Measurements from ENCODE around the gene DZIP3. TPM values are rescaled to one million over a fixed set of nuclear protein-coding genes. Genes with fewer than 3 reads are reported as not detected.

Gene DZIP3
- total and polyA plus RNA-seq, 7 donors, result 2.5 to 20.8 (median 7.6) TPM

GRCh38 chr3:108589998-108590323, 439 bp downstream of the DZIP3 start:
- no peaks in the 10 kb centered on the region for H3K27me3 ChIP-seq (ENCODE audit: insufficient read depth in 3 of 3, low read length in 2 of 3)
- H3K27ac ChIP-seq, result peak overlapping the region; percentile 93
- no peaks in the 10 kb centered on the region for H3K9me3 ChIP-seq
- no peak for TF ChIP-seq CTCF (IDR thresholded peaks at IDR 0.05)
- ATAC-seq (no peak), DNase-seq (no peak)
- H3K4me3 ChIP-seq, result peak overlapping the region; percentile 87
- no peaks in the 10 kb centered on the region for H3K36me3 ChIP-seq (ENCODE audit: insufficient read depth in 1 of 2, low read depth in 1 of 2)
- intact Hi-C loops (cut with DNase I), result no loop called here
- WGBS, 3 donors, result 0 to 1% (median 1%) methylated on average over 11 of the region's 11 CpGs
- H3K4me1 ChIP-seq, result peaks cover 10% of the 10 kb centered on the region

GRCh38 chr3:108590460-108590859, 938 bp downstream of the DZIP3 start:
- Histone ChIP-seq H3K27ac (peak overlapping the region; percentile 93), H3K36me3 (ENCODE audit: insufficient read depth in 1 of 2, low read depth in 1 of 2) (no peaks in the 10 kb centered on the region), H3K4me3 (peak overlapping the region; percentile 87), H3K4me1 (peaks cover 10% of the 10 kb centered on the region), H3K27me3 (ENCODE audit: insufficient read depth in 3 of 3, low read length in 2 of 3) (no peaks in the 10 kb centered on the region), H3K9me3 (no peaks in the 10 kb centered on the region)
- no peak for TF ChIP-seq CTCF (IDR thresholded peaks at IDR 0.05)
- WGBS, 3 donors, result 12 to 19% (median 14%) methylated on average over 4 of the region's 4 CpGs
- intact Hi-C loops (cut with DNase I), result no loop called here
- no peak for ATAC-seq
- DNase-seq, result no peak

- no peak for TF ChIP-seq CTCF (IDR thresholded peaks at IDR 0.05)
- intact Hi-C loops (cut with DNase I), result no loop called here
- no peak for ATAC-seq
Observed at GRCh38 chr3:108595321-108595720, 5.8 kb downstream of the DZIP3 start.

GRCh38 chr3:108598375-108598774, 8.9 kb downstream of the DZIP3 start:
- Histone ChIP-seq H3K4me3 (no peak overlapping the region), H3K36me3 (ENCODE audit: insufficient read depth in 1 of 2, low read depth in 1 of 2) (no peaks in the 10 kb centered on the region), H3K27me3 (ENCODE audit: insufficient read depth in 3 of 3, low read length in 2 of 3) (no peaks in the 10 kb centered on the region), H3K9me3 (no peaks in the 10 kb centered on the region), H3K4me1 (peaks cover 25% of the 10 kb centered on the region), H3K27ac (no peak overlapping the region)
- 78 to 88% (median 79%) methylated on average over 5 of the region's 5 CpGs for WGBS, 3 donors
- TF ChIP-seq CTCF (IDR thresholded peaks at IDR 0.05), result no peak
- intact Hi-C loops (cut with DNase I), result no loop called here
- no peak for DNase-seq
- ATAC-seq, result no peak

More at GRCh38 chr3:108595321-108595720, 5.8 kb downstream of the DZIP3 start:
- Histone ChIP-seq H3K27me3 (ENCODE audit: insufficient read depth in 3 of 3, low read length in 2 of 3) (no peaks in the 10 kb centered on the region), H3K27ac (no peak overlapping the region), H3K9me3 (no peaks in the 10 kb centered on the region), H3K4me3 (no peak overlapping the region), H3K36me3 (ENCODE audit: insufficient read depth in 1 of 2, low read depth in 1 of 2) (no peaks in the 10 kb centered on the region), H3K4me1 (peaks cover 15% of the 10 kb centered on the region)
- 96 to 99% (median 99%) methylated on average over 2 of the region's 2 CpGs for WGBS, 3 donors
- no peak for DNase-seq

GRCh38 chr3:108599677-108600409, 10.3 kb downstream of the DZIP3 start:
- Histone ChIP-seq H3K9me3 (no peaks in the 10 kb centered on the region), H3K36me3 (ENCODE audit: insufficient read depth in 1 of 2, low read depth in 1 of 2) (no peaks in the 10 kb centered on the region), H3K4me3 (no peak overlapping the region), H3K4me1 (peaks cover 25% of the 10 kb centered on the region), H3K27me3 (ENCODE audit: insufficient read depth in 3 of 3, low read length in 2 of 3) (no peaks in the 10 kb centered on the region), H3K27ac (no peak overlapping the region)
- WGBS, 3 donors, result 93 to 100% (median 95%) methylated on average over 1 of the region's 1 CpG
- DNase-seq (no peak), ATAC-seq (no peak)
- intact Hi-C loops (cut with DNase I), result no loop called here
- TF ChIP-seq CTCF (IDR thresholded peaks at IDR 0.05), result no peak
